GM19438 (cell line): ENCODE results near the gene TSPAN9.
"Not testable (repeated sequence)": the region's sequence is repeated elsewhere in the genome, so short reads cannot be mapped to it uniquely, and the experiment has no call there.

Source experiments
- ATAC-seq: cut with Tn5 transposase; IDR thresholded peaks from one replicate; pipeline ENCODE4 v1.9.1; 2021; ENCODE audit warnings: low read depth; ENCODE audit not compliant: unreplicated experiment

Gene TSPAN9

GRCh38 chr12:3043406-3043805, 33.8 kb upstream of the TSPAN9 start:
- no peak for ATAC-seq

- ATAC-seq, result no peak
Measured at GRCh38 chr12:3044141-3044630, 33.0 kb upstream of the TSPAN9 start.

- ATAC-seq, result no peak
Measured at GRCh38 chr12:3045494-3045893, 31.7 kb upstream of the TSPAN9 start.

- no peak for ATAC-seq
Measured at GRCh38 chr12:3045989-3046388, 31.2 kb upstream of the TSPAN9 start.

- no peak for ATAC-seq
Measured at GRCh38 chr12:3046441-3047200, 30.6 kb upstream of the TSPAN9 start.

- ATAC-seq, result no peak
Measured at GRCh38 chr12:3047961-3048360, 29.2 kb upstream of the TSPAN9 start.

- no peak for ATAC-seq
Measured at GRCh38 chr12:3048540-3048939, 28.6 kb upstream of the TSPAN9 start.

GRCh38 chr12:3049176-3049575, 28.0 kb upstream of the TSPAN9 start:
- ATAC-seq, result no peak

GRCh38 chr12:3049611-3050249, 27.4 kb upstream of the TSPAN9 start:
- peak; percentile 78 for ATAC-seq

GRCh38 chr12:3054374-3054773, 22.8 kb upstream of the TSPAN9 start:
- ATAC-seq, result no peak

GRCh38 chr12:3055026-3055703, 22.0 kb upstream of the TSPAN9 start:
- no peak for ATAC-seq

- ATAC-seq, result no peak
Measured at GRCh38 chr12:3055704-3056467, 21.3 kb upstream of the TSPAN9 start.

GRCh38 chr12:3061059-3061458, 16.1 kb upstream of the TSPAN9 start:
- ATAC-seq, result no peak

GRCh38 chr12:3061501-3062215, 15.5 kb upstream of the TSPAN9 start:
- ATAC-seq, result no peak

- no peak for ATAC-seq
Measured at GRCh38 chr12:3065300-3065699, 11.9 kb upstream of the TSPAN9 start.

- not testable (repeated sequence) for ATAC-seq
Measured at GRCh38 chr12:3065846-3066245, 11.3 kb upstream of the TSPAN9 start.

GRCh38 chr12:3069714-3070113, 7.5 kb upstream of the TSPAN9 start:
- ATAC-seq, result no peak

GRCh38 chr12:3071107-3071506, 6.1 kb upstream of the TSPAN9 start:
- ATAC-seq, result no peak

GRCh38 chr12:3071710-3072109, 5.5 kb upstream of the TSPAN9 start:
- no peak for ATAC-seq
